ENCODE results near the gene TSNAX.

TSNAX gene

GRCh38 chr1:231612393-231613089 is 84.1 kb downstream of the TSNAX start:
- H3K27me3 ChIP-seq (replicated peaks), result no peaks in the 10 kb centered on the region
- in situ Hi-C loops (cut with HindIII; ENCODE audit: low pct_ligation_motif_present, low sequenced_read_pairs), result no loop called here
- H3K4me3 ChIP-seq (ENCODE audit: low read depth, low read length), result no peak overlapping the region
- no peak overlapping the region for H3K27ac ChIP-seq
- no peak for TF ChIP-seq CTCF (IDR thresholded peaks at IDR 0.05; ENCODE audit: low read depth, low read length, missing control alignments)
- no peak for DNase-seq
- no peaks in the 10 kb centered on the region for H3K36me3 ChIP-seq (replicated peaks)

GRCh38 chr1:231613419-231614349 is 85.2 kb downstream of the TSNAX start:
- no peak overlapping the region for H3K27ac ChIP-seq
- in situ Hi-C loops (cut with HindIII; ENCODE audit: low pct_ligation_motif_present, low sequenced_read_pairs), result no loop called here
- no peak overlapping the region for H3K4me3 ChIP-seq (ENCODE audit: low read depth, low read length)

More at GRCh38 chr1:231613419-231614349, 85.2 kb downstream of the TSNAX start:
- no peaks in the 10 kb centered on the region for H3K36me3 ChIP-seq (replicated peaks)
- TF ChIP-seq CTCF (IDR thresholded peaks at IDR 0.05; ENCODE audit: low read depth, low read length, missing control alignments), result no peak
- H3K27me3 ChIP-seq (replicated peaks), result no peaks in the 10 kb centered on the region
- no peak for DNase-seq
